ENCODE results near the gene TMEM82.
A peak's percentile ranks its signal among the peaks of the same experiment; 100 is the strongest.

Gene TMEM82

GRCh38 chr1:15747378-15747777, 5.1 kb downstream of the TMEM82 start:
- Histone ChIP-seq H3K36me3 (ENCODE audit: low read depth) (no peaks in the 10 kb centered on the region), H3K27ac (ENCODE audit: poor library complexity, severe bottlenecking) (peak overlapping the region; percentile 70)
- peak; percentile 45 for DNase-seq (ENCODE audit: low spot score)

GRCh38 chr1:15748264-15748663, 6.0 kb downstream of the TMEM82 start:
- H3K27me3 ChIP-seq (ENCODE audit: insufficient read depth, poor library complexity, severe bottlenecking) = no peaks in the 10 kb centered on the region
- no peaks in the 10 kb centered on the region for H3K36me3 ChIP-seq (ENCODE audit: low read depth)
- no peak for ATAC-seq (ENCODE audit: low read depth)
- H3K9me3 ChIP-seq (ENCODE audit: severe bottlenecking) = no peaks in the 10 kb centered on the region
- TF ChIP-seq CTCF (IDR thresholded peaks at IDR 0.05; ENCODE audit: poor library complexity, severe bottlenecking) = no peak
- H3K4me3 ChIP-seq (ENCODE audit: severe bottlenecking) = no peak overlapping the region
- peaks cover 18% of the 10 kb centered on the region for H3K4me1 ChIP-seq (ENCODE audit: insufficient read depth, poor library complexity, severe bottlenecking)
- no peak for DNase-seq (ENCODE audit: low spot score)
- H3K27ac ChIP-seq (ENCODE audit: poor library complexity, severe bottlenecking) = peak overlapping the region; percentile 70

More at GRCh38 chr1:15747378-15747777, 5.1 kb downstream of the TMEM82 start:
- Histone ChIP-seq H3K9me3 (ENCODE audit: severe bottlenecking) (no peaks in the 10 kb centered on the region), H3K4me1 (ENCODE audit: insufficient read depth, poor library complexity, severe bottlenecking) (peaks cover 18% of the 10 kb centered on the region), H3K27me3 (ENCODE audit: insufficient read depth, poor library complexity, severe bottlenecking) (no peaks in the 10 kb centered on the region), H3K4me3 (ENCODE audit: severe bottlenecking) (no peak overlapping the region)
- TF ChIP-seq CTCF (IDR thresholded peaks at IDR 0.05; ENCODE audit: poor library complexity, severe bottlenecking) = no peak
- no peak for ATAC-seq (ENCODE audit: low read depth)

- Histone ChIP-seq H3K4me1 (ENCODE audit: insufficient read depth, poor library complexity, severe bottlenecking) (peaks cover 18% of the 10 kb centered on the region), H3K27ac (ENCODE audit: poor library complexity, severe bottlenecking) (peak overlapping the region; percentile 70), H3K27me3 (ENCODE audit: insufficient read depth, poor library complexity, severe bottlenecking) (no peaks in the 10 kb centered on the region), H3K36me3 (ENCODE audit: low read depth) (no peaks in the 10 kb centered on the region), H3K4me3 (ENCODE audit: severe bottlenecking) (no peak overlapping the region), H3K9me3 (ENCODE audit: severe bottlenecking) (no peaks in the 10 kb centered on the region)
- ATAC-seq (ENCODE audit: low read depth) = peak; percentile 8; the same call in 1 of the 3 replicates
- TF ChIP-seq CTCF (IDR thresholded peaks at IDR 0.05; ENCODE audit: poor library complexity, severe bottlenecking) = no peak
- DNase-seq (ENCODE audit: low spot score) = no peak
These were observed 6.5 kb downstream of the TMEM82 start for GRCh38 chr1:15748690-15749398.

GRCh38 chr1:15749399-15750291, 7.3 kb downstream of the TMEM82 start:
- peaks cover 18% of the 10 kb centered on the region for H3K4me1 ChIP-seq (ENCODE audit: insufficient read depth, poor library complexity, severe bottlenecking)
- DNase-seq (ENCODE audit: low spot score) (peak; percentile 79), ATAC-seq (ENCODE audit: low read depth) (peak; percentile 83)
- TF ChIP-seq CTCF (IDR thresholded peaks at IDR 0.05; ENCODE audit: poor library complexity, severe bottlenecking) = no peak
- no peaks in the 10 kb centered on the region for H3K9me3 ChIP-seq (ENCODE audit: severe bottlenecking)
- peak overlapping the region; percentile 70 for H3K27ac ChIP-seq (ENCODE audit: poor library complexity, severe bottlenecking)
- no peaks in the 10 kb centered on the region for H3K36me3 ChIP-seq (ENCODE audit: low read depth)
- H3K4me3 ChIP-seq (ENCODE audit: severe bottlenecking) = no peak overlapping the region
- H3K27me3 ChIP-seq (ENCODE audit: insufficient read depth, poor library complexity, severe bottlenecking) = no peaks in the 10 kb centered on the region
